K562 (cell line): Measurements from ENCODE around the gene FAM117B. TPM values are rescaled to one million over a fixed set of nuclear protein-coding genes. Genes with fewer than 3 reads are reported as not detected.

Source experiments
- CREBBP ChIP-seq: IDR thresholded peaks from one replicate; pipeline ENCODE4 v1.6.1; 2012; ENCODE audit warnings: low read depth, mild to moderate bottlenecking, control low read depth, inconsistent platforms, low read length
- GTF2F1 ChIP-seq: IDR thresholded peaks from 2 replicates; pipeline ENCODE4 v1.6.1; 2011; ENCODE audit warnings: low read depth, low read length, improper control_type of control experiment
- HMG20B ChIP-seq: fragments of 250-450 bp; sonication (Bioruptor Pico); IDR thresholded peaks from 2 replicates; pipeline ENCODE4 v1.5.0; 2021; ENCODE audit warnings: mild to moderate bottlenecking
- KDM5B ChIP-seq: fragments of 200-600 bp; sonication (generic); IDR thresholded peaks from 2 replicates; pipeline ENCODE4 v1.6.1; 2012; ENCODE audit warnings: low read depth, mild to moderate bottlenecking, moderate library complexity, low read length, control low read depth, inconsistent platforms; ENCODE audit not compliant: insufficient replicate concordance
- MAFF ChIP-seq: IDR thresholded peaks from 2 replicates; pipeline ENCODE4 v1.6.1; 2012; ENCODE audit warnings: low read length, improper control_type of control experiment
- MTA1 ChIP-seq: fragments of 450-650 bp; IDR thresholded peaks from 2 replicates; pipeline ENCODE4 v1.6.1; 2017; ENCODE audit warnings: borderline replicate concordance
- NR3C1 ChIP-seq: sonication (generic); formaldehyde crosslinking; IDR thresholded peaks from 2 replicates; pipeline ENCODE4 v1.8.1; 2022; ENCODE audit warnings: missing genetic modification reagents
- NR4A1 ChIP-seq, 2 experiments: fragments of 250-450 bp in 1 of 2; fragments of 450-650 bp in 1 of 2; sonication (Bioruptor Pico) in 1 of 2; IDR thresholded peaks; 2 replicates each; pipeline versions ENCODE4 v1.4.0 to v1.6.1; 2016 to 2020; ENCODE audit warnings: mild to moderate bottlenecking in 2 of 2, missing compliant biosample characterization in 1 of 2, missing genetic modification characterization in 1 of 2, moderate library complexity in 1 of 2
- POLR2B ChIP-seq: fragments of 450-650 bp; IDR thresholded peaks from 2 replicates; pipeline ENCODE4 v1.6.1; 2018; ENCODE audit warnings: low read depth; ENCODE audit not compliant: partially characterized antibody
- POLR3G ChIP-seq: IDR thresholded peaks from 2 replicates; pipeline ENCODE4 v1.6.1; 2011; ENCODE audit not compliant: insufficient read length, insufficient replicate concordance; ENCODE audit errors: extremely low read depth
- SP2 ChIP-seq: IDR thresholded peaks from 2 replicates; pipeline ENCODE4 v1.6.1; 2011; ENCODE audit warnings: mild to moderate bottlenecking, low read depth, low read length, moderate library complexity; ENCODE audit not compliant: poor library complexity, severe bottlenecking; ENCODE audit errors: extremely low read depth
- ZBTB8A ChIP-seq: fragments of 450-650 bp; IDR thresholded peaks from 2 replicates; pipeline ENCODE4 v1.6.1; 2018; ENCODE audit warnings: mild to moderate bottlenecking, moderate library complexity; ENCODE audit not compliant: partially characterized antibody
- ZNF347 ChIP-seq: fragments of 450-650 bp; formaldehyde crosslinking; IDR thresholded peaks from 2 replicates; pipeline ENCODE4 v1.4.0; 2020; ENCODE audit warnings: low read depth, mild to moderate bottlenecking, moderate library complexity
- ZNF561 ChIP-seq: fragments of 450-650 bp; formaldehyde crosslinking; conservative IDR thresholded peaks from 2 replicates; pipeline ENCODE4 v1.4.0; 2020; ENCODE audit warnings: mild to moderate bottlenecking, moderate library complexity
- ZNF584 ChIP-seq: fragments of 200-800 bp; sonication (Bioruptor generic); IDR thresholded peaks from 2 replicates; pipeline ENCODE4 v1.6.1; 2016; ENCODE audit warnings: low read depth, mild to moderate bottlenecking, missing genetic modification characterization, missing compliant biosample characterization
- ZNF644 ChIP-seq: fragments of 200-800 bp; sonication (Bioruptor generic); IDR thresholded peaks from 2 replicates; pipeline ENCODE4 v1.6.1; 2016; ENCODE audit warnings: low read depth, missing genetic modification characterization, missing compliant biosample characterization
- polyA plus RNA-seq, 8 experiments: library from polyadenylated mRNA; depleted of rRNA in 4 of 8; stranded (reverse) in 5 of 8; unstranded in 3 of 8; fragments of >200 nt; fragmentation: Nextera tagmentation in 2 of 8; fragmentation: Illumina TruSeq in 1 of 8; extraction: Ambion mirVana in 2 of 8; extraction: Trizol in 1 of 8; gene quantifications; 2 replicates each; pipeline versions ENCODE4 v1.2.1 to v1.2.3, GENCODE V29; 2011 to 2014; ENCODE audit warnings: inconsistent platforms in 1 of 8, missing spikeins in 1 of 8
- total RNA-seq, 7 experiments: library from RNA; depleted of rRNA in 6 of 7; stranded (reverse); fragments of >200 nt in 6 of 7; fragmentation: Illumina TruSeq in 2 of 7; extraction: Trizol in 2 of 7; gene quantifications; 2 replicates each; pipeline versions ENCODE4 v1.2.1 to v1.2.3, GENCODE V29; 2011 to 2021; ENCODE audit warnings: low replicate concordance in 1 of 7
- TF ChIP-seq, protein P1 (sequence below): fragments of 250-450 bp; sonication (Bioruptor Pico); IDR thresholded peaks from 2 replicates; pipeline ENCODE4 v1.8.0; 2022; ENCODE audit warnings: inconsistent platforms
- TF ChIP-seq, protein P2 (sequence below): sonication (generic); formaldehyde crosslinking; IDR thresholded peaks from 2 replicates; pipeline ENCODE4 v1.8.0; 2022; ENCODE audit warnings: missing genetic modification reagents, mild to moderate bottlenecking, borderline replicate concordance
- TF ChIP-seq, protein P3 (sequence below), 2 experiments: IDR thresholded peaks; 2 replicates each; pipeline ENCODE4 v1.6.1; 2011; ENCODE audit warnings: borderline replicate concordance in 1 of 2, control low read depth in 1 of 2, low read depth in 1 of 2, low read length in 1 of 2, mild to moderate bottlenecking in 1 of 2, mixed read lengths in 1 of 2, moderate library complexity in 1 of 2; ENCODE audit not compliant: insufficient read depth in 1 of 2, insufficient read length in 1 of 2, poor library complexity in 1 of 2, severe bottlenecking in 1 of 2; ENCODE audit errors: extremely low read depth in 1 of 2
- TF ChIP-seq, protein P4 (sequence below): IDR thresholded peaks from 3 replicates; pipeline ENCODE4 v1.6.1; 2011; ENCODE audit warnings: borderline replicate concordance, mild to moderate bottlenecking; ENCODE audit not compliant: insufficient read length, insufficient read depth

The FAM117B gene
- total and polyA plus RNA-seq, 9 of the 15 experiments (the other 6 are each of a cell fraction or from before 2014, with no cell fraction given), result 1.6 to 5.2 (median 2.6) TPM

DNA sequence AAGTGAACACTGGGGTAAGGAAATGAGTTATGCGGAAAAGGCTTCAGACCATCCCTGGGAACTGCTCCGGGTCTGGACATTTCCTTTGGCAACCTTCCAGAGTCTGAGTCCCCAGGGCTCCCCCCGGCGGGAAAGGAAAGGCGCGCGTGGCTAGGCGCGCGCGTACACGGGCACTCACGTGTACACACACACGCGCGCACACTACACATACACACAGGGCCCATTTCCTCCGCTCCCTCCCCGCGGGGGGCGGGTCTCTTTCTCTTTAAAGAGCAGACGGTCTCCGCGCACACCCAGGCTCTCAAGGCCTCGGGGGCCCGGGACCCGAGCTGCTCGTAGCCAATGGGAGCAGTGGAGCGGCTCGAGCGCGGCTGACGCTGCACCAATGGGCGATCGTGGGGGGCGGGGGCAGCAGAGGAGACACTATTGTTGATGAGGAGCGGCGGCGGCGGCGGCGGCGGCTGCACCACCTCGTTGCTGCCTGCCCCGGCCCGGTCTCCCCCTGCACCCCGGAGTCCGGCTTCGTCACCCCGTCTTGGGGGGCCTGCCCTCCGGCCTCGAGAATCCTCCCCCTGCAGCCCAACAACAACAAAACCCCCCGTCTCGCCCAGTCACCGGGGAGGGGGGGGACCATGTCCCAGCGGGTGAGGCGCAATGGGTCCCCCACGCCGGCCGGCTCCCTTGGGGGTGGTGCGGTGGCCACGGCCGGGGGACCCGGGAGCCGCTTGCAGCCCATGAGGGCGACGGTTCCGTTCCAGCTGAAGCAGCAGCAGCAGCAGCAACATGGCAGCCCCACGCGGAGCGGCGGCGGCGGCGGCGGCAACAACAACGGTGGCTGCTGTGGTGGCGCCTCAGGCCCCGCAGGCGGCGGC, at the start of gene FAM117B (continued):
- TF ChIP-seq CREBBP, result no peak
- TF ChIP-seq, protein P1, sequence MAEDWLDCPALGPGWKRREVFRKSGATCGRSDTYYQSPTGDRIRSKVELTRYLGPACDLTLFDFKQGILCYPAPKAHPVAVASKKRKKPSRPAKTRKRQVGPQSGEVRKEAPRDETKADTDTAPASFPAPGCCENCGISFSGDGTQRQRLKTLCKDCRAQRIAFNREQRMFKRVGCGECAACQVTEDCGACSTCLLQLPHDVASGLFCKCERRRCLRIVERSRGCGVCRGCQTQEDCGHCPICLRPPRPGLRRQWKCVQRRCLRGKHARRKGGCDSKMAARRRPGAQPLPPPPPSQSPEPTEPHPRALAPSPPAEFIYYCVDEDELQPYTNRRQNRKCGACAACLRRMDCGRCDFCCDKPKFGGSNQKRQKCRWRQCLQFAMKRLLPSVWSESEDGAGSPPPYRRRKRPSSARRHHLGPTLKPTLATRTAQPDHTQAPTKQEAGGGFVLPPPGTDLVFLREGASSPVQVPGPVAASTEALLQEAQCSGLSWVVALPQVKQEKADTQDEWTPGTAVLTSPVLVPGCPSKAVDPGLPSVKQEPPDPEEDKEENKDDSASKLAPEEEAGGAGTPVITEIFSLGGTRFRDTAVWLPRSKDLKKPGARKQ (CRISPR knock-in tag), result no peak
- TF ChIP-seq, protein P2, sequence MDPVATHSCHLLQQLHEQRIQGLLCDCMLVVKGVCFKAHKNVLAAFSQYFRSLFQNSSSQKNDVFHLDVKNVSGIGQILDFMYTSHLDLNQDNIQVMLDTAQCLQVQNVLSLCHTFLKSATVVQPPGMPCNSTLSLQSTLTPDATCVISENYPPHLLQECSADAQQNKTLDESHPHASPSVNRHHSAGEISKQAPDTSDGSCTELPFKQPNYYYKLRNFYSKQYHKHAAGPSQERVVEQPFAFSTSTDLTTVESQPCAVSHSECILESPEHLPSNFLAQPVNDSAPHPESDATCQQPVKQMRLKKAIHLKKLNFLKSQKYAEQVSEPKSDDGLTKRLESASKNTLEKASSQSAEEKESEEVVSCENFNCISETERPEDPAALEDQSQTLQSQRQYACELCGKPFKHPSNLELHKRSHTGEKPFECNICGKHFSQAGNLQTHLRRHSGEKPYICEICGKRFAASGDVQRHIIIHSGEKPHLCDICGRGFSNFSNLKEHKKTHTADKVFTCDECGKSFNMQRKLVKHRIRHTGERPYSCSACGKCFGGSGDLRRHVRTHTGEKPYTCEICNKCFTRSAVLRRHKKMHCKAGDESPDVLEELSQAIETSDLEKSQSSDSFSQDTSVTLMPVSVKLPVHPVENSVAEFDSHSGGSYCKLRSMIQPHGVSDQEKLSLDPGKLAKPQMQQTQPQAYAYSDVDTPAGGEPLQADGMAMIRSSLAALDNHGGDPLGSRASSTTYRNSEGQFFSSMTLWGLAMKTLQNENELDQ (CRISPR knock-in tag), result no peak
- TF ChIP-seq MTA1, result peak; percentile 63; the same call in 1 of the 2 replicates
- TF ChIP-seq ZBTB8A, result no peak
- no peak for TF ChIP-seq ZNF584
- TF ChIP-seq POLR2B, result peak; percentile 71
- no peak for TF ChIP-seq NR3C1 (CRISPR knock-in tag)
- no peak for TF ChIP-seq ZNF644 (tag)
- no peak for TF ChIP-seq POLR3G
- no peak for TF ChIP-seq MAFF
- no peak for TF ChIP-seq GTF2F1
- TF ChIP-seq, protein P3, sequence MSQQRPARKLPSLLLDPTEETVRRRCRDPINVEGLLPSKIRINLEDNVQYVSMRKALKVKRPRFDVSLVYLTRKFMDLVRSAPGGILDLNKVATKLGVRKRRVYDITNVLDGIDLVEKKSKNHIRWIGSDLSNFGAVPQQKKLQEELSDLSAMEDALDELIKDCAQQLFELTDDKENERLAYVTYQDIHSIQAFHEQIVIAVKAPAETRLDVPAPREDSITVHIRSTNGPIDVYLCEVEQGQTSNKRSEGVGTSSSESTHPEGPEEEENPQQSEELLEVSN (IDR thresholded peaks at IDR 0.05; ENCODE audit: borderline replicate concordance in 1 of 2, extremely low read depth in 1 of 2, insufficient read depth in 1 of 2, insufficient read length in 1 of 2, low read depth in 1 of 2, low read length in 1 of 2, poor library complexity in 1 of 2, severe bottlenecking in 1 of 2), result peak; percentile 41 to 72
- TF ChIP-seq KDM5B, result peak; percentile 57
- TF ChIP-seq ZNF347 (CRISPR knock-in tag), result no peak
- TF ChIP-seq NR4A1 (CRISPR knock-in tag; IDR thresholded peaks at IDR 0.05), result no peak
- TF ChIP-seq NR4A1 (tag; IDR thresholded peaks at IDR 0.05), result no peak
- peak; percentile 35 for TF ChIP-seq SP2
- no peak for TF ChIP-seq HMG20B
- TF ChIP-seq ZNF561 (CRISPR knock-in tag), result no peak
- TF ChIP-seq, protein P4, sequence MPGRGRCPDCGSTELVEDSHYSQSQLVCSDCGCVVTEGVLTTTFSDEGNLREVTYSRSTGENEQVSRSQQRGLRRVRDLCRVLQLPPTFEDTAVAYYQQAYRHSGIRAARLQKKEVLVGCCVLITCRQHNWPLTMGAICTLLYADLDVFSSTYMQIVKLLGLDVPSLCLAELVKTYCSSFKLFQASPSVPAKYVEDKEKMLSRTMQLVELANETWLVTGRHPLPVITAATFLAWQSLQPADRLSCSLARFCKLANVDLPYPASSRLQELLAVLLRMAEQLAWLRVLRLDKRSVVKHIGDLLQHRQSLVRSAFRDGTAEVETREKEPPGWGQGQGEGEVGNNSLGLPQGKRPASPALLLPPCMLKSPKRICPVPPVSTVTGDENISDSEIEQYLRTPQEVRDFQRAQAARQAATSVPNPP, result no peak
